Activated CD8-positive, alpha-beta memory T cell treated with anti-CD3 and anti-CD28 coated beads for 36 hours (primary cell): ENCODE measurements around the gene SLC44A4. TPM values are rescaled to one million over a fixed set of nuclear protein-coding genes. Genes with fewer than 3 reads are reported as not detected.

Source experiments
- CTCF ChIA-PET: fragments of 350-600 bp; sonication (Branson Sonifier 250); formaldehyde crosslinking; loops from one replicate; lab custom pipeline; 2021; ENCODE audit warnings: antibody characterized with exemption; lab: Charles Lee
- POLR2A ChIA-PET: fragments of 350-600 bp; sonication (Branson Sonifier 250); formaldehyde crosslinking; loops from one replicate; lab custom pipeline; 2021; ENCODE audit warnings: antibody characterized with exemption; lab: Charles Lee
- total RNA-seq, 2 experiments: library from RNA; stranded (reverse); gene quantifications; one replicate each; pipeline ENCODE4 v1.2.3, GENCODE V29; 2021

SLC44A4 gene
- total RNA-seq, 2 experiments from 2014 or later: not detected

DNA sequence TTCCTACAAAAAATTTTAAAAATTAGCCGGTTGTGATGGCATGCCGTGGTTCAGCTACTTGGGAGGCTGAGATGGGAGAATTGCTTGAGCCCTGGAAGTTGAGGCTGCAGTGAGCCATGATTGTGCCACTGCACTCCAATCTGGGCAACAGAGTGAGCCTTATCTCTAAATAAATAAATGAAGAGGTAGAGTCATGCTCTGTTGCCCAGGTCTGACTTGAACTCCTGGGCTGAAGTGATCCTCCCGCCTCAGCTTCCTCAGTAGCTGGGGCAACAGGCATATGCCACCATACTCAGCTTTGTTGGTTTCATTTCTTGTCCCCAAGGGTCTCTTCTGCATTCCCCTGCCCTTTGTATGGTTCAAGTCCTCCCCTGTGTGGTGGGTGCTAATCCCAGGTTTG is 34.3 kb downstream of the SLC44A4 start:
- POLR2A ChIA-PET: interaction anchor here (1.3 to 2.3 kb wide), 2 partner anchors 9 to 18 kb away, joined by 6 to 9 read pairs; partner anchors contain the start of gene NEU1
- CTCF ChIA-PET: no interaction called here

DNA sequence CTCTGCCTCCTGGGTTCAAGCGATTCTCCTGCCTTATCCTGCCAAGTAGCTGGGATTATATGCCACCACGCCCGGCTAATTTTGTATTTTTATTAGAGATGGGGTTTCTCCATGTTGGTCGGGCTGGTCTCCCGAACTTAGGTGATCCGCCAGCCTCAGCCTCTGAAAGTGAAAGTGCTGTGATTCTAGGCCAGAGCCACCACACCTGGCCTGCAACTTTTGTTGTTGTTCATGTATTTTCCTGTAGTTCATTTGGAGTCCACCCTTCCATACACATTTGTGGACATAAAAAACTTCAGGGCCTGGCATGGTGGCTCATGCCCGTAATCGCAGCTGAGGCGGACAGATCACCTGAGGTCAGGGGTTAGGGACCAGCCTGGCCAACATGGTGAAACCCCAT is 36.7 kb downstream of the SLC44A4 start:
- POLR2A ChIA-PET: no interaction called here
- CTCF ChIA-PET: no interaction called here

GRCh38 chr6:31839779-31840126 is 39.0 kb downstream of the SLC44A4 start:
- CTCF ChIA-PET: interaction anchor here (0.5 kb wide), 1 partner anchor 9 kb away, joined by 3 read pairs; no protein-coding TSS in a partner anchor

DNA sequence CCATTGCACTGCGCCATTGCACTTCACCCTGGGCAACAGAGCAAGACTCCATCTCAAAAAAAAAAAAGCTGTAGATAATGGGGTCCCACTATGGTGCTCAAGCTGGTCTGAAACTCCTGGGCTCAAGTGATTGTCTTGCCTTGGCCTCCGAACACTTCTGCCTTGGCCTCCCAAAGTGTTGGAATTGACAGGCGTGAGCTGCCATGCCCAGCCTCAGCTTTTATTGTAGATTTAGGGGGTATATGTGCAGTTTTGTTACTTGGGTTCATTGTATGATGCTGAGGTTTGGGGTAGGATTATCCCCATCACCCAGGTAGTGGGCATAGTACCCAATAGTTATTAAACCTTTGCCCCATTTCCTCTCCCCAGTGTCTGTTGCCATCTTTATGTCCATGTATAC is 39.8 kb downstream of the SLC44A4 start:
- ChIA-PET CTCF (interaction anchor here (0.9 kb wide), 2 partner anchors 28 to 68 kb away, joined by 3 to 4 read pairs; no protein-coding TSS in a partner anchor), POLR2A (interaction anchor here (1.7 kb wide), 1 partner anchor 9 kb away, joined by 4 read pairs; no protein-coding TSS in a partner anchor)

More at GRCh38 chr6:31839779-31840126, 39.0 kb downstream of the SLC44A4 start:
- POLR2A ChIA-PET: interaction anchor here (0.8 kb wide), 1 partner anchor 12 kb away, joined by 3 read pairs; the partner anchor contains the start of gene HSPA1B

- CTCF ChIA-PET: interaction anchor here (0.6 kb wide), 1 partner anchor 52 kb away, joined by 3 read pairs; no protein-coding TSS in a partner anchor
- POLR2A ChIA-PET: interaction anchor here (0.6 to 1.7 kb wide), 3 partner anchors 8 to 260 kb away, joined by 3 to 7 read pairs (median 4); no protein-coding TSS in a partner anchor
Observed at GRCh38 chr6:31838114-31838553, 40.7 kb downstream of the SLC44A4 start.

- POLR2A ChIA-PET: interaction anchor here (0.7 to 1.7 kb wide), 3 partner anchors 8 to 25 kb away, joined by 4 read pairs; partner anchors contain the start of gene NEU1
Observed at GRCh38 chr6:31837369-31838113, 41.3 kb downstream of the SLC44A4 start.

GRCh38 chr6:31836474-31837368 is 42.1 kb downstream of the SLC44A4 start:
- ChIA-PET CTCF (interaction anchor here (0.6 to 3.1 kb wide), 6 partner anchors 26 to 97 kb away, joined by 3 to 8 read pairs (median 4); partner anchors contain the start of genes MSH5 and NEU1), POLR2A (interaction anchor here (0.7 to 1.2 kb wide), 4 partner anchors 23 to 40 kb away, joined by 3 to 7 read pairs (median 4); partner anchors contain the start of gene NEU1)

More at GRCh38 chr6:31837369-31838113, 41.3 kb downstream of the SLC44A4 start:
- CTCF ChIA-PET: interaction anchor here (0.6 to 3.1 kb wide), 5 partner anchors 26 to 98 kb away, joined by 3 to 8 read pairs (median 4); partner anchors contain the start of genes MSH5 and NEU1

DNA sequence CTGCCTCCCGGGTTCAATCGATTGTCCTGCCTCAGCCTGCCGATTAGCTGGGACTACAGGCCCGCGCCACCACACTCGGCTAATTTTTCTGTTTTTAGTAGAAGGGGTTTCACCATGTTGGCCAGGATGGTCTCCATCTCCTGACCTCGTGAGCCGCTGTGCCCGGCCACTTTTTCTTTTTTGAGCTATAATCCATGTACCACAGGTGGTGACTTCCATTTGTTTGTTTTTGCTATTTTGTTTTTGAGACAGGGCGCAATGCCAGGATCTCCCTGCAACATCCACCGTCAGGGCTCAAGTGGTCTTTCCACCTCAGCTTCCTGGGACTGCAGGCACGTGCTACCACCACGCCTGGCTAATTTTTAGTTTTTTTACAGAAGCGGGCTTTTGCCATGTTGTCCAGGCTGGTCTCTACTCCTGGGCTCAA is 42.7 kb downstream of the SLC44A4 start:
- CTCF ChIA-PET: interaction anchor here (0.7 to 3.1 kb wide), 6 partner anchors 27 to 153 kb away, joined by 3 to 8 read pairs (median 4); partner anchors contain the start of genes NEU1 and VARS1
- POLR2A ChIA-PET: interaction anchor here (0.7 to 1.4 kb wide), 4 partner anchors 9 to 39 kb away, joined by 3 to 7 read pairs (median 4); partner anchors contain the start of gene NEU1

- ChIA-PET CTCF (interaction anchor here (0.7 to 3.1 kb wide), 5 partner anchors 22 to 170 kb away, joined by 3 to 8 read pairs (median 5); partner anchors contain the start of genes NEU1 and VARS1), POLR2A (interaction anchor here (0.6 to 1.7 kb wide), 11 partner anchors 9 to 1216 kb away, joined by 3 to 9 read pairs (median 5); partner anchors contain the start of gene NEU1)
Observed at GRCh38 chr6:31834367-31835250, 44.2 kb downstream of the SLC44A4 start.

GRCh38 chr6:31831350-31832215 is 47.2 kb downstream of the SLC44A4 start:
- POLR2A ChIA-PET: interaction anchor here (0.6 kb wide), 1 partner anchor 32 kb away, joined by 3 read pairs; no protein-coding TSS in a partner anchor

GRCh38 chr6:31830886-31831335 is 47.9 kb downstream of the SLC44A4 start:
- POLR2A ChIA-PET: interaction anchor here (0.6 to 0.7 kb wide), 3 partner anchors 33 to 137 kb away, joined by 3 to 7 read pairs (median 4); no protein-coding TSS in a partner anchor
- CTCF ChIA-PET: interaction anchor here (0.6 to 2.6 kb wide), 8 partner anchors 9 to 167 kb away, joined by 3 to 15 read pairs (median 4); partner anchors contain the start of genes DDAH2, GPANK1, HSPA1A and HSPA1L

More at GRCh38 chr6:31831350-31832215, 47.2 kb downstream of the SLC44A4 start:
- CTCF ChIA-PET: interaction anchor here (0.6 to 2.6 kb wide), 10 partner anchors 9 to 695 kb away, joined by 3 to 11 read pairs (median 4); partner anchors contain the start of genes DDAH2, LSM2 and VWA7

DNA sequence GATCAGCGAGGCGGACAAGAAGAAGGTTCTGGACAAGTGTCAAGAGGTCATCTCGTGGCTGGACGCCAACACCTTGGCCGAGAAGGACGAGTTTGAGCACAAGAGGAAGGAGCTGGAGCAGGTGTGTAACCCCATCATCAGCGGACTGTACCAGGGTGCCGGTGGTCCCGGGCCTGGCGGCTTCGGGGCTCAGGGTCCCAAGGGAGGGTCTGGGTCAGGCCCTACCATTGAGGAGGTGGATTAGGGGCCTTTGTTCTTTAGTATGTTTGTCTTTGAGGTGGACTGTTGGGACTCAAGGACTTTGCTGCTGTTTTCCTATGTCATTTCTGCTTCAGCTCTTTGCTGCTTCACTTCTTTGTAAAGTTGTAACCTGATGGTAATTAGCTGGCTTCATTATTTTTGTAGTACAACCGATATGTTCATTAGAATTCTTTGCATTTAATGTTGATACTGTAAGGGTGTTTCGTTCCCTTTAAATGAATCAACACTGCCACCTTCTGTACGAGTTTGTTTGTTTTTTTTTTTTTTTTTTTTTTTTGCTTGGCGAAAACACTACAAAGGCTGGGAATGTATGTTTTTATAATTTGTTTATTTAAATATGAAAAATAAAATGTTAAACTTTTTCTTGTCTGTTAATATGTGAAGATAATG is 49.0 kb downstream of the SLC44A4 start:
- ChIA-PET CTCF (interaction anchor here (0.7 to 2.6 kb wide), 9 partner anchors 7 to 1698 kb away, joined by 3 to 15 read pairs (median 4); partner anchors contain the start of genes CLIC1, DDAH2, GPANK1 and LSM2), POLR2A (interaction anchor here (0.5 to 0.9 kb wide), 5 partner anchors 9 to 94 kb away, joined by 3 to 5 read pairs (median 4); no protein-coding TSS in a partner anchor)

DNA sequence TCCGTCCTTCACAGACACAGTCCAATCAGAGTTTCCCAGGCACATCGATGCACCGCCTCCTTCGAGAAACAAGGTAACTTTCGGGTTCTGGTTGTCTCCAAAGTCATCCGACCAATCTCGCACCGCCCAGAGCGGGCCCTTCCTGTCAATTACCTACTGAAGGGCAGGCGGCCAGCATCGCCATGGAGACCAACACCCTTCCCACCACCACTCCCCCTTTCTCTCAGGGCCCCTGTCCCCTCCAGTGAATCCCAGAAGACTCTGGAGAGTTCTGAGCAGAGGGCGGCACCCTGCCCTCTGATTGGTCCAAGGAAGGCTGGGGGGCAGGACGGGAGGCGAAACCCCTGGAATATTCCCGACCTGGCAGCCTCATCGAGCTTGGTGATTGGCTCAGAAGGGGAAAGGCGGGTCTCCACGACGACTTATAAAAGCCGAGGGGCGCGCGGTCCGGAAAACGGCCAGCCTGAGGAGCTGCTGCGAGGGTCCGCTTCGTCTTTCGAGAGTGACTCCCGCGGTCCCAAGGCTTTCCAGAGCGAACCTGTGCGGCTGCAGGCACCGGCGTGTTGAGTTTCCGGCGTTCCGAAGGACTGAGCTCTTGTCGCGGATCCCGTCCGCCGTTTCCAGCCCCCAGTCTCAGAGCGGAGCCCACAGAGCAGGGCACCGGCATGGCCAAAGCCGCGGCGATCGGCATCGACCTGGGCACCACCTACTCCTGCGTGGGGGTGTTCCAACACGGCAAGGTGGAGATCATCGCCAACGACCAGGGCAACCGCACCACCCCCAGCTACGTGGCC is 51.3 kb downstream of the SLC44A4 start, which contains the start of gene HSPA1B:
Gene HSPA1B (plus strand): TSS at position 453 of the 794 bp plus-strand sequence. CDS start 213 bp downstream, at position 666.
- POLR2A ChIA-PET: interaction anchor here (0.6 to 2.6 kb wide), 14 partner anchors 13 to 330 kb away, joined by 3 to 12 read pairs (median 3); partner anchors contain the start of genes ABHD16A, BAG6, HSPA1A and HSPA1L
- CTCF ChIA-PET: interaction anchor here (0.9 to 2.1 kb wide), 9 partner anchors 10 to 124 kb away, joined by 3 to 8 read pairs (median 4); partner anchors contain the start of genes ABHD16A, DDAH2, HSPA1A and HSPA1L
